Muscle layer of duodenum (tissue), 2 donors: ENCODE results near the gene DDX11.
"Not testable (repeated sequence)": the region's sequence is repeated elsewhere in the genome, so short reads cannot be mapped to it uniquely, and the experiment has no call there.

Experiments
- H3K27ac ChIP-seq: one replicate; pipeline ENCODE4 v1.7.0; 2013; ENCODE audit warnings: mild to moderate bottlenecking, low read length
- H3K27me3 ChIP-seq: one replicate; pipeline ENCODE4 v1.7.0; 2013; ENCODE audit warnings: low read depth, mild to moderate bottlenecking, control low read depth, low read length
- H3K36me3 ChIP-seq, 2 donors: one replicate each; pipeline ENCODE4 v1.7.0; 2013; ENCODE audit warnings: low read length in 2 of 2, control low read depth in 1 of 2, mild to moderate bottlenecking in 1 of 2; ENCODE audit not compliant: insufficient read depth in 2 of 2, control insufficient read depth in 1 of 2
- H3K4me1 ChIP-seq, 2 donors: one replicate each; pipeline ENCODE4 v1.7.0; 2013; ENCODE audit warnings: low read length in 2 of 2, mild to moderate bottlenecking in 2 of 2, control low read depth in 1 of 2, moderate library complexity in 1 of 2; ENCODE audit not compliant: insufficient read depth in 2 of 2, control insufficient read depth in 1 of 2
- H3K4me3 ChIP-seq, 2 donors: one replicate each; pipeline ENCODE4 v1.7.0; 2013; ENCODE audit warnings: low read length in 2 of 2, low read depth in 1 of 2, mild to moderate bottlenecking in 1 of 2
- H3K9me3 ChIP-seq, 2 donors: one replicate each; pipeline ENCODE4 v1.7.0; 2013; ENCODE audit warnings: low read length in 2 of 2, control low read depth in 1 of 2, mild to moderate bottlenecking in 1 of 2; ENCODE audit not compliant: control insufficient read depth in 1 of 2
- donor health status: healthy.

Gene DDX11

GRCh38 chr12:31087956-31088355 lies 14.3 kb downstream of the DDX11 start:
- not testable (repeated sequence) for H3K4me1 ChIP-seq, H3K27me3 ChIP-seq, H3K4me3 ChIP-seq, H3K27ac ChIP-seq, H3K9me3 ChIP-seq
- peaks cover 0 to 59% of the 10 kb centered on the region in 2 donors for H3K36me3 ChIP-seq

DNA sequence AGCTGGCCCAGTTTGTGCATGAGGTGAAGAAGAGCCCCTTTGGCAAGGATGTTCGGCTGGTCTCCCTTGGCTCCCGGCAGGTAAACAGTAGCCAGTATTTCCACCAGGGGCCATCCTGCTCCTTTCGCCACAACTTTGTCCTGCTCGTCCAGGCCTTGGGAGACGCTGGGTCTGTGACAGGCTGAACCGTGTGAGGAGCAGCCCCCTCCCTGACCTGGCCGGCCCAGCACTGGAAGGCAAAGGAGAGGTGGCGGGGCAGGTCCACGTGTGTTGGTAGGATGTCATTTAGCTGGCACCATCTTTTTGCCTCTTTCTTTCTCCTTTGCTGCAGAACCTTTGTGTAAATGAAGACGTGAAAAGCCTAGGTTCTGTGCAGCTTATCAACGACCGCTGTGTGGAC lies 15.4 kb downstream of the DDX11 start:
- Histone ChIP-seq H3K4me1 (no peaks in the 10 kb centered on the region), H3K4me3 (no peak overlapping the region), H3K36me3 (peaks cover 0 to 56% of the 10 kb centered on the region in 2 donors), H3K27me3 (no peaks in the 10 kb centered on the region), H3K9me3 (no peaks in the 10 kb centered on the region), H3K27ac (no peak overlapping the region)

GRCh38 chr12:31091629-31092028 lies 18.0 kb downstream of the DDX11 start:
- H3K4me3 ChIP-seq, H3K4me1 ChIP-seq, H3K27ac ChIP-seq, H3K27me3 ChIP-seq, H3K9me3 ChIP-seq: not testable (repeated sequence)
- H3K36me3 ChIP-seq, result peaks cover 0 to 46% of the 10 kb centered on the region in 2 donors

GRCh38 chr12:31092718-31093117 lies 19.1 kb downstream of the DDX11 start:
- not testable (repeated sequence) for H3K27me3 ChIP-seq, H3K4me3 ChIP-seq, H3K27ac ChIP-seq, H3K9me3 ChIP-seq, H3K4me1 ChIP-seq
- peaks cover 0 to 49% of the 10 kb centered on the region in 2 donors for H3K36me3 ChIP-seq

GRCh38 chr12:31095080-31095860 lies 21.6 kb downstream of the DDX11 start:
- H3K4me1 ChIP-seq, H3K4me3 ChIP-seq, H3K27me3 ChIP-seq, H3K9me3 ChIP-seq, H3K27ac ChIP-seq: not testable (repeated sequence)
- H3K36me3 ChIP-seq, result peaks cover 0 to 33% of the 10 kb centered on the region in 2 donors

- H3K9me3 ChIP-seq, H3K27ac ChIP-seq, H3K4me3 ChIP-seq, H3K27me3 ChIP-seq, H3K4me1 ChIP-seq: not testable (repeated sequence)
- H3K36me3 ChIP-seq, result peaks cover 0 to 41% of the 10 kb centered on the region in 2 donors
Observed at GRCh38 chr12:31096251-31097065, 22.8 kb downstream of the DDX11 start.

DNA sequence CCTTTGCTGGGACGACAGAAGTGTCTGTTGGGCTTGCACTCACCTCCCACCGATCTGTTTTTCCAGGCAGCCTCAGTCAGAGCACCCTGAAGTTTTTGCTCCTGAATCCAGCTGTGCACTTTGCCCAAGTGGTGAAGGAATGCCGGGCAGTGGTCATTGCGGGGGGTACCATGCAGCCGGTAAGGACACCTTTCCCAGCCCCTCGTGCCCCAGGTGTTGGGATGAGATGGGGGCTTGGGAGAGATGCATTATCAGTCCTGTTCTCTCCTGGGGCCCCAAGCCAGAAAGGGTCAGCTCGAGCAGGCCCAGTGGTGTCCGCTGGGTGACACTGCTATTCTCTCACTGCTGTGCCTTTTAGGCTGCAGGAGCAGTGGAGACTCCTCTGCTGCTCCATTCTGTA lies 24.2 kb downstream of the DDX11 start:
- not testable (repeated sequence) for H3K4me1 ChIP-seq, H3K27me3 ChIP-seq, H3K27ac ChIP-seq, H3K9me3 ChIP-seq, H3K4me3 ChIP-seq
- H3K36me3 ChIP-seq, result peaks cover 0 to 40% of the 10 kb centered on the region in 2 donors

DNA sequence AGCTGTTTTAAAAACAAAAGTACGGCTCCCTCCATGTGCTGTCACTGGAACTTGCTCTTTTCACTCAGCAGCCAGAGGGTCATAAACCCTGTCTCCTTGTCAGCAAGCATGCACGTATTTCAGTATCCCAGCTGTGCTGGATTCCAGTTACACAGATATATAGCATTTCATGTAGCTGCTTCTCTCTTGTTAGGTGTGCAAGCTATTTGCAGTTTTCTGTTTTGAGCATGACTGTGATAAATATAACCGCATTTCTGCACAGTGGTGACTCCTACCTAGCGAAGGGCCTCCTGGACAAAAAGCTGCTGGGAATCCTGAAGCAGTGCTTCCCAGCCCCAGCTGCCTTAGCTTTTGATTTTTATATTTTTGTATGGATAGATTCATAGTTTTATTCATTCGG lies 24.7 kb downstream of the DDX11 start:
- H3K27ac ChIP-seq, H3K9me3 ChIP-seq, H3K27me3 ChIP-seq, H3K4me3 ChIP-seq, H3K4me1 ChIP-seq: not testable (repeated sequence)
- peaks cover 0 to 41% of the 10 kb centered on the region in 2 donors for H3K36me3 ChIP-seq

DNA sequence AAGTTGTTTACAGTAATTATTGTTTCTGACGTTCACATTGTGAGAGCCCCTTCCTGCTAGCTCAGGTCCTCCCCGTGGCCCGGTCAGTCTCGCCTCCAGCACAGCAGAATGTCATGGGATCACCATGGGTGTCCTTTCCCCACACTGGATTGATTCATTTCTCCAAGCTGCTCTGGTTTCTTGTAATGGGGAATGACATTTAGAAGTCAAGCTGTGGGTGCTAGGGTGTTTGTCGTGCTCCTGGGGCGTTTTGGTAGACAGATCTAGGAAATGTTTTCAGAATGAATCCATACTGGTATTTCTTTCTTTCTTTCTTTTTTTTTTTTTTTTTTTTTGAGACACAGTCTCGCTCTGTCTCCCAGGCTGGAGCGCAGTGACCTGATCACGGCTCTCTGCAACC lies 25.1 kb downstream of the DDX11 start:
- not testable (repeated sequence) for H3K9me3 ChIP-seq, H3K27me3 ChIP-seq, H3K27ac ChIP-seq, H3K4me1 ChIP-seq, H3K4me3 ChIP-seq
- H3K36me3 ChIP-seq, result peaks cover 0 to 44% of the 10 kb centered on the region in 2 donors

- not testable (repeated sequence) for H3K4me3 ChIP-seq, H3K27ac ChIP-seq, H3K4me1 ChIP-seq, H3K9me3 ChIP-seq, H3K27me3 ChIP-seq
- H3K36me3 ChIP-seq, result peaks cover 0 to 41% of the 10 kb centered on the region in 2 donors
Observed at GRCh38 chr12:31099434-31099833, 25.8 kb downstream of the DDX11 start.

DNA sequence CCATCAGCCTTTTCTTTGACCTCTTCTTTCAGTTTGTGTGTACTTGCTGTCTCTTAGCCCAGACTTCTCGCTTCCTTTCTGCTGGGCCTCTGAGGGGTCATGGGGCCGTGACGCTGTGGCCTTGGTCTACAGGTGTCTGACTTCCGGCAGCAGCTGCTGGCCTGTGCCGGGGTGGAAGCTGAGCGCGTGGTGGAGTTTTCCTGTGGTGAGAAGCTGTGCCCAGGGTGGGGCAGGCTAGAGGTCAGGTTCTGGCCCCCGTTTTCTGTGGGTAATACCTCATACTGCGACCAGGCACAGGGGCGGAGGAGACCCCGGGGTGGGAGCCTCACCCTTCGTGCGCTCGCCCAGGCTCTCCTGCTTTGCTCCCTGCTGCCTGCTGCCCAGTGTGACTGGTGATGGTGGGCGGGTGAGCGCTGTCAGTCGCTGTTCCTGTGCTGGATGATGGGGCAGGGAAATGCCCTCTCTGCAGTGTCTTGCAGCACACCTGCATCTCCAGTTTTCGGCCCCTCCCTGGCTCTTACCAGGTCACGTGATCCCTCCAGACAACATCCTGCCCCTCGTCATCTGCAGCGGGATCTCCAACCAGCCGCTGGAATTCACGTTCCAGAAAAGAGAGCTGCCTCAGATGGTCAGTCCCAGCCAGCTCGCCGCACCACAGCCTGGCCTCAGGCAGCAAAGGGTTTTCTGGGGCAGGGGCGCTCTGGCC lies 27.0 kb downstream of the DDX11 start:
- H3K27me3 ChIP-seq, H3K9me3 ChIP-seq, H3K4me3 ChIP-seq, H3K27ac ChIP-seq, H3K4me1 ChIP-seq: not testable (repeated sequence)
- peaks cover 0 to 35% of the 10 kb centered on the region in 2 donors for H3K36me3 ChIP-seq
